HuH-7 (cell line): ENCODE results near the gene CHN1.

ENCODE experiments used
- DNase-seq: peaks from one replicate; pipeline ENCODE4 v3.0.0; 2011; ENCODE audit warnings: low spot score

The CHN1 gene

GRCh38 chr2:175004980-175005732 is at the start of gene CHN1:
TSS of gene CHN1 (minus strand) at chr2:175005381. CDS start at chr2:175004912, 469 bp downstream.
- DNase-seq = peak; percentile 75

- no peak for DNase-seq
These were observed 49.2 kb upstream of the CHN1 start for GRCh38 chr2:175054340-175054739.

- DNase-seq = no peak
These were observed 44.5 kb upstream of the CHN1 start for GRCh38 chr2:175049661-175050060.

- no peak for DNase-seq
These were observed 43.1 kb upstream of the CHN1 start for GRCh38 chr2:175048275-175048674.

GRCh38 chr2:175039490-175039889 is 34.3 kb upstream of the CHN1 start:
- DNase-seq = no peak

GRCh38 chr2:175039031-175039430 is 33.9 kb upstream of the CHN1 start:
- no peak for DNase-seq

- no peak for DNase-seq
These were observed 32.8 kb upstream of the CHN1 start for GRCh38 chr2:175037941-175038340.

- no peak for DNase-seq
These were observed 31.4 kb upstream of the CHN1 start for GRCh38 chr2:175036582-175037018.

- DNase-seq = no peak
These were observed 30.6 kb upstream of the CHN1 start for GRCh38 chr2:175035806-175036205.

- no peak for DNase-seq
These were observed 29.5 kb upstream of the CHN1 start for GRCh38 chr2:175034716-175035115.

- peak; percentile 58 for DNase-seq
These were observed 25.4 kb upstream of the CHN1 start for GRCh38 chr2:175030380-175031271.

- no peak for DNase-seq
These were observed 22.6 kb upstream of the CHN1 start for GRCh38 chr2:175027755-175028154.

GRCh38 chr2:175026385-175026784 is 21.2 kb upstream of the CHN1 start:
- DNase-seq = no peak

GRCh38 chr2:175025946-175026345 is 20.8 kb upstream of the CHN1 start:
- DNase-seq = no peak

GRCh38 chr2:175025233-175025632 is 20.1 kb upstream of the CHN1 start:
- DNase-seq = no peak

- DNase-seq = no peak
These were observed 17.7 kb upstream of the CHN1 start for GRCh38 chr2:175022923-175023322.

GRCh38 chr2:175019566-175020327 is 14.6 kb upstream of the CHN1 start:
- no peak for DNase-seq

GRCh38 chr2:175017618-175018414 is 12.6 kb upstream of the CHN1 start:
- no peak for DNase-seq

- no peak for DNase-seq
These were observed 10.2 kb upstream of the CHN1 start for GRCh38 chr2:175015340-175015739.

- DNase-seq = no peak
These were observed 7.3 kb upstream of the CHN1 start for GRCh38 chr2:175012516-175012915.

GRCh38 chr2:175011505-175011904 is 6.3 kb upstream of the CHN1 start:
- DNase-seq = no peak

GRCh38 chr2:175010848-175011254 is 5.7 kb upstream of the CHN1 start:
- no peak for DNase-seq
